HepG2 (cell line): ENCODE results near the gene MEGF6. TPM values are rescaled to one million over a fixed set of nuclear protein-coding genes. Genes with fewer than 3 reads are reported as not detected.

Source experiments
- ATAC-seq: fragments of 200-7000 bp; cut with Tn5 transposase; 3 replicates; pipeline ENCODE4 v1.9.1; 2020; ENCODE audit warnings: mild to moderate bottlenecking, moderate library complexity
- BruUV-seq: library from RNA; stranded (reverse); fragments of 400-500 nt; replicated peaks from 2 replicates; lab custom pipeline; 2021; lab: Mats Ljungman, UMichigan
- CTCF ChIA-PET: fragments of 300-600 bp; formaldehyde crosslinking; extraction: SDS; loops from one replicate; lab custom pipeline; 2021; ENCODE audit warnings: low total read pairs, inconsistent platforms, low intra/inter-chr PET ratio; lab: Yijun Ruan, JAX
- POLR2A ChIA-PET: fragments of 350-600 bp; sonication (Branson Sonifier 250); formaldehyde crosslinking; loops from one replicate; lab custom pipeline; 2020; ENCODE audit warnings: antibody characterized with exemption, inconsistent platforms; lab: Yijun Ruan, JAX
- DNase-seq: peaks from one replicate; pipeline ENCODE4 v3.0.0-alpha.2; 2015; ENCODE audit warnings: low spot score
- FAIRE-seq: peaks from 3 replicates; lab custom pipeline; 2011; peaks lifted over from hg19 to GRCh38; lab: Jason Lieb, UNC
- H2AFZ ChIP-seq: one replicate; pipeline ENCODE4 v1.6.1; 2011; ENCODE audit warnings: low read length, inconsistent platforms
- H3K27ac ChIP-seq: fragments of 300-600 bp; 3 replicates; pipeline ENCODE4 v1.8.0; 2011; ENCODE audit warnings: mixed run types, mild to moderate bottlenecking, mixed read lengths, low read length, inconsistent platforms; ENCODE audit not compliant: insufficient read depth; ENCODE audit errors: extremely low read length
- H3K27me3 ChIP-seq, 2 experiments: fragments of 200-600 bp in 1 of 2; 2 replicates in 1 of 2; 3 replicates in 1 of 2; pipeline versions ENCODE4 v1.6.0 to v1.8.0; 2011; ENCODE audit warnings: low read length in 2 of 2, mild to moderate bottlenecking in 2 of 2, moderate library complexity in 2 of 2, inconsistent platforms in 1 of 2; ENCODE audit not compliant: insufficient read depth in 2 of 2, control insufficient read depth in 1 of 2
- H3K36me3 ChIP-seq, 2 experiments: fragments of 200-600 bp in 1 of 2; replicated peaks in 1 of 2; 2 replicates in 1 of 2; 3 replicates in 1 of 2; pipeline versions ENCODE4 v1.5.1 to v1.8.0; 2011; ENCODE audit warnings: low read length in 2 of 2, inconsistent platforms in 1 of 2; ENCODE audit not compliant: insufficient read depth in 2 of 2, control insufficient read depth in 1 of 2
- H3K4me1 ChIP-seq: 2 replicates; pipeline ENCODE4 v1.5.1; 2012; ENCODE audit warnings: low read length, inconsistent platforms; ENCODE audit not compliant: insufficient read depth
- H3K4me2 ChIP-seq: 2 replicates; pipeline ENCODE4 v1.6.0; 2011; ENCODE audit warnings: low read depth, low read length, inconsistent platforms
- H3K4me3 ChIP-seq, 3 experiments: fragments of 200-600 bp in 1 of 3; sonication (generic), shearing (Covaris generic) in 1 of 3; replicated peaks in 1 of 3; 2 replicates each; pipeline ENCODE4 v1.5.1; 2011 to 2016; ENCODE audit warnings: low read length in 3 of 3, inconsistent platforms in 2 of 3, low read depth in 2 of 3, mild to moderate bottlenecking in 2 of 3, control low read depth in 1 of 3, mixed read lengths in 1 of 3; ENCODE audit not compliant: insufficient read depth in 1 of 3
- H3K79me2 ChIP-seq: one replicate; pipeline ENCODE4 v1.6.1; 2011; ENCODE audit warnings: low read length, inconsistent platforms; ENCODE audit not compliant: insufficient read depth
- H3K9ac ChIP-seq: 2 replicates; pipeline ENCODE4 v1.6.0; 2011; ENCODE audit warnings: mild to moderate bottlenecking, low read depth, low read length, inconsistent platforms; ENCODE audit not compliant: insufficient read depth
- H3K9me3 ChIP-seq: 2 replicates; pipeline ENCODE4 v1.5.1; 2012; ENCODE audit warnings: mild to moderate bottlenecking, low read length
- H4K20me1 ChIP-seq: 2 replicates; pipeline ENCODE4 v1.6.0; 2011; ENCODE audit warnings: inconsistent platforms, mild to moderate bottlenecking, low read length, moderate library complexity; ENCODE audit not compliant: insufficient read depth
- AGO2 ChIP-seq: fragments of 200-400 bp; formaldehyde crosslinking; optimal IDR thresholded peaks from 2 replicates; pipeline ENCODE3; 2017; ENCODE audit warnings: mild to moderate bottlenecking, low read depth, low read length, moderate library complexity
- HNF4A ChIP-seq: sonication (generic); formaldehyde crosslinking; IDR thresholded peaks from 2 replicates; pipeline ENCODE4 v1.4.0; 2020; ENCODE audit warnings: missing genetic modification reagents
- KLF11 ChIP-seq: IDR thresholded peaks from 2 replicates; pipeline ENCODE4 v1.6.1; 2016; ENCODE audit warnings: missing compliant biosample characterization
- MED8 ChIP-seq: sonication (generic); formaldehyde crosslinking; IDR thresholded peaks from 2 replicates; pipeline ENCODE4 v1.8.1; 2023; ENCODE audit warnings: mild to moderate bottlenecking, missing genetic modification reagents; ENCODE audit not compliant: insufficient replicate concordance
- NFKBIZ ChIP-seq: IDR thresholded peaks from 2 replicates; pipeline ENCODE4 v1.6.1; 2018; ENCODE audit warnings: missing genetic modification reagents, missing compliant biosample characterization
- RBFOX2 ChIP-seq: fragments of 200-400 bp; formaldehyde crosslinking; IDR thresholded peaks from 2 replicates; pipeline ENCODE4 v1.6.1; 2017; ENCODE audit warnings: low read depth, mild to moderate bottlenecking, low read length
- SNAPC2 ChIP-seq: sonication (generic); formaldehyde crosslinking; IDR thresholded peaks from 2 replicates; pipeline ENCODE4 v1.8.1; 2022; ENCODE audit warnings: mild to moderate bottlenecking, missing genetic modification reagents
- THAP9 ChIP-seq: sonication (generic); formaldehyde crosslinking; IDR thresholded peaks from 2 replicates; pipeline ENCODE4; 2020; ENCODE audit warnings: missing genetic modification reagents, mild to moderate bottlenecking, borderline replicate concordance
- ZFP1 ChIP-seq: IDR thresholded peaks from 2 replicates; pipeline ENCODE4 v1.6.1; 2016
- ZMAT5 ChIP-seq: sonication (generic); formaldehyde crosslinking; IDR thresholded peaks from 2 replicates; pipeline ENCODE4 v1.5.0; 2020; ENCODE audit warnings: mild to moderate bottlenecking, low read depth, missing genetic modification reagents, borderline replicate concordance
- ZNF224 ChIP-seq: sonication (generic); formaldehyde crosslinking; IDR thresholded peaks from 2 replicates; pipeline ENCODE4 v1.5.0; 2020; ENCODE audit warnings: mild to moderate bottlenecking, missing genetic modification reagents
- ZNF546 ChIP-seq: sonication (generic); formaldehyde crosslinking; conservative IDR thresholded peaks from 2 replicates; pipeline ENCODE4 v1.8.1; 2023; ENCODE audit warnings: mild to moderate bottlenecking, missing genetic modification reagents
- ZNF562 ChIP-seq: sonication (generic); formaldehyde crosslinking; IDR thresholded peaks from 2 replicates; pipeline ENCODE4 v1.8.0; 2022; ENCODE audit warnings: missing genetic modification reagents, borderline replicate concordance
- ZNF564 ChIP-seq: sonication (generic); formaldehyde crosslinking; IDR thresholded peaks from 2 replicates; pipeline ENCODE4 v1.8.1; 2023; ENCODE audit warnings: mild to moderate bottlenecking, missing genetic modification reagents
- ZNF569 ChIP-seq: sonication (generic); formaldehyde crosslinking; IDR thresholded peaks from 2 replicates; pipeline ENCODE4 v1.5.0; 2020; ENCODE audit warnings: mild to moderate bottlenecking, missing genetic modification reagents, moderate library complexity, borderline replicate concordance
- ZSCAN25 ChIP-seq: sonication (generic); formaldehyde crosslinking; IDR thresholded peaks from 2 replicates; pipeline ENCODE4 v1.8.0; 2022; ENCODE audit warnings: mild to moderate bottlenecking, missing genetic modification reagents
- WGBS: methylation state at CpG from one replicate; pipeline ENCODE4 v1.1.6; 2017; ENCODE audit warnings: low lambda C conversion rate; 5-methylcytosine and 5-hydroxymethylcytosine counted together
- in situ Hi-C: cut with HindIII; loops from 2 replicates; pipeline ENCODE4 v1.10.0; 2017; ENCODE audit warnings: low pct_unique_long_range_greater_than_20kb; ENCODE audit not compliant: extremely low pct_ligation_motif_present
- intact Hi-C: fragments of 100-400 bp; cut with micrococcal nuclease; formaldehyde crosslinking; loops from one replicate; pipeline ENCODE4 v1.10.0; 2022; ENCODE audit not compliant: unreplicated experiment
- polyA plus RNA-seq, 8 experiments: library from polyadenylated mRNA; depleted of rRNA in 3 of 8; stranded (reverse) in 7 of 8; unstranded in 1 of 8; fragments of >200 nt; fragmentation: Illumina TruSeq in 4 of 8; extraction: Trizol in 4 of 8; gene quantifications; 2 replicates each; pipeline versions ENCODE4 v1.2.1 to v1.2.3, GENCODE V29; 2011 to 2016; ENCODE audit warnings: low read depth in 4 of 8, missing spikeins in 1 of 8, mixed read lengths in 1 of 8; ENCODE audit not compliant: insufficient read depth in 1 of 8
- total RNA-seq, 5 experiments: library from RNA; depleted of rRNA; stranded (reverse); fragments of >200 nt; fragmentation: Illumina TruSeq; extraction: Trizol; gene quantifications; 2 replicates each; pipeline ENCODE4 v1.2.3, GENCODE V29; 2016; ENCODE audit warnings: low read depth in 1 of 5

MEGF6 gene
- total and polyA plus RNA-seq, 2 of the 13 experiments (the other 11 are each of a cell fraction or from before 2014, with no cell fraction given) = 1.9 TPM

GRCh38 chr1:3560981-3561380, 50.3 kb downstream of the MEGF6 start:
- peaks cover 8% of the 10 kb centered on the region; the same call in 1 of the 2 replicates for H4K20me1 ChIP-seq
- TF ChIP-seq AGO2 = peak; percentile 79
- no peak for TF ChIP-seq SNAPC2 (CRISPR knock-in tag)
- no peak for TF ChIP-seq ZNF546 (CRISPR knock-in tag)
- 0 out of 2 replicates have a peak, but pooled peaks have one; percentile 33 for TF ChIP-seq RBFOX2
- TF ChIP-seq, all 625 proteins: peak for 2
- ATAC-seq (no peak), FAIRE-seq (no peak), DNase-seq (no peak)
- Histone ChIP-seq H3K27me3 (peaks cover 5 to 51% of the 10 kb centered on the region in 2 experiments; a peak in 4 of 5 replicates), H3K9me3 (no peaks in the 10 kb centered on the region), H3K36me3 (no peaks in the 10 kb centered on the region), H3K4me2 (no peak overlapping the region), H2AFZ (no peak overlapping the region), H3K4me1 (peaks cover 6% of the 10 kb centered on the region; the same call in 1 of the 2 replicates), H3K27ac (no peak overlapping the region), H3K9ac (no peak overlapping the region), H3K4me3 (no peak overlapping the region), H3K79me2 (no peaks in the 10 kb centered on the region)
- ChIA-PET CTCF (interaction anchor here (0.9 kb wide), 1 partner anchor 58 kb away, joined by 3 read pairs; no protein-coding TSS in a partner anchor), POLR2A (no interaction called here)
- intact Hi-C loops = no loop called here
- in situ Hi-C loops = no loop called here
- WGBS = 74% methylated on average over 3 of the region's 9 CpGs
- BruUV-seq = no TSS peak

- no peaks in the 10 kb centered on the region for H3K79me2 ChIP-seq
- no peak overlapping the region for H3K4me2 ChIP-seq
- no peak overlapping the region for H2AFZ ChIP-seq
- FAIRE-seq (no peak), DNase-seq (no peak), ATAC-seq (no peak)
- no peak overlapping the region for H3K4me3 ChIP-seq
- H3K9me3 ChIP-seq = no peaks in the 10 kb centered on the region
- CTCF ChIA-PET = no interaction called here
- H3K36me3 ChIP-seq = no peaks in the 10 kb centered on the region
- intact Hi-C loops (no loop called here), in situ Hi-C loops (no loop called here)
- no TSS peak for BruUV-seq
- WGBS = 35% methylated on average over 9 of the region's 17 CpGs
- peaks cover 6% of the 10 kb centered on the region; the same call in 1 of the 2 replicates for H3K4me1 ChIP-seq
- no peak overlapping the region for H3K9ac ChIP-seq
- peaks cover 5 to 55% of the 10 kb centered on the region in 2 experiments; a peak in 4 of 5 replicates for H3K27me3 ChIP-seq
- POLR2A ChIA-PET = no interaction called here
- peaks cover 5% of the 10 kb centered on the region; the same call in 1 of the 2 replicates for H4K20me1 ChIP-seq
- no peak overlapping the region for H3K27ac ChIP-seq
- TF ChIP-seq ZNF224 (CRISPR knock-in tag) (no peak), ZFP1 (no peak), ZMAT5 (CRISPR knock-in tag) (no peak), HNF4A (peak; percentile 20; the same call in 1 of the 2 replicates), MED8 (CRISPR knock-in tag) (no peak), THAP9 (CRISPR knock-in tag) (no peak), ZNF562 (CRISPR knock-in tag) (no peak), ZNF569 (no peak), ZNF564 (CRISPR knock-in tag) (no peak), KLF11 (CRISPR knock-in tag) (no peak), ZSCAN25 (CRISPR knock-in tag) (peak; percentile 97), NFKBIZ (CRISPR knock-in tag) (no peak)
These were observed 50.9 kb downstream of the MEGF6 start for GRCh38 chr1:3560251-3560871.
